ENCODE measurements around the gene EMP1.

Gene EMP1

GRCh38 chr12:13175499-13175898, 21.0 kb upstream of the EMP1 start:
- Histone ChIP-seq H3K27me3 (replicated peaks; ENCODE audit: control insufficient read depth, insufficient read depth, low read length) (peaks cover 2% of the 10 kb centered on the region; the same call in 1 of the 2 replicates), H3K36me3 (ENCODE audit: control insufficient read depth, insufficient read depth, low read length) (no peaks in the 10 kb centered on the region), H3K4me3 (replicated peaks; ENCODE audit: low read depth, low read length) (no peak overlapping the region)
- TF ChIP-seq CTCF (IDR thresholded peaks at IDR 0.05; ENCODE audit: insufficient read depth, low read length, poor library complexity, severe bottlenecking): no peak
- DNase-seq (ENCODE audit: extremely low read depth, insufficient read length): no peak

GRCh38 chr12:13176256-13176655, 20.3 kb upstream of the EMP1 start:
- no peak for DNase-seq (ENCODE audit: extremely low read depth, insufficient read length)
- no peaks in the 10 kb centered on the region for H3K36me3 ChIP-seq (ENCODE audit: control insufficient read depth, insufficient read depth, low read length)
- TF ChIP-seq CTCF (IDR thresholded peaks at IDR 0.05; ENCODE audit: insufficient read depth, low read length, poor library complexity, severe bottlenecking): no peak
- H3K4me3 ChIP-seq (replicated peaks; ENCODE audit: low read depth, low read length): no peak overlapping the region
- peaks cover 2% of the 10 kb centered on the region; the same call in 1 of the 2 replicates for H3K27me3 ChIP-seq (replicated peaks; ENCODE audit: control insufficient read depth, insufficient read depth, low read length)

GRCh38 chr12:13177373-13177772, 19.2 kb upstream of the EMP1 start:
- no peak overlapping the region for H3K4me3 ChIP-seq (replicated peaks; ENCODE audit: low read depth, low read length)
- no peak for TF ChIP-seq CTCF (IDR thresholded peaks at IDR 0.05; ENCODE audit: insufficient read depth, low read length, poor library complexity, severe bottlenecking)
- no peaks in the 10 kb centered on the region for H3K36me3 ChIP-seq (ENCODE audit: control insufficient read depth, insufficient read depth, low read length)
- no peak for DNase-seq (ENCODE audit: extremely low read depth, insufficient read length)
- peaks cover 2% of the 10 kb centered on the region; the same call in 1 of the 2 replicates for H3K27me3 ChIP-seq (replicated peaks; ENCODE audit: control insufficient read depth, insufficient read depth, low read length)

GRCh38 chr12:13177906-13178305, 18.6 kb upstream of the EMP1 start:
- DNase-seq (ENCODE audit: extremely low read depth, insufficient read length): no peak
- no peaks in the 10 kb centered on the region for H3K36me3 ChIP-seq (ENCODE audit: control insufficient read depth, insufficient read depth, low read length)
- peaks cover 2% of the 10 kb centered on the region; the same call in 1 of the 2 replicates for H3K27me3 ChIP-seq (replicated peaks; ENCODE audit: control insufficient read depth, insufficient read depth, low read length)
- no peak overlapping the region for H3K4me3 ChIP-seq (replicated peaks; ENCODE audit: low read depth, low read length)
- no peak for TF ChIP-seq CTCF (IDR thresholded peaks at IDR 0.05; ENCODE audit: insufficient read depth, low read length, poor library complexity, severe bottlenecking)

- no peak overlapping the region for H3K4me3 ChIP-seq (replicated peaks; ENCODE audit: low read depth, low read length)
- peaks cover 2% of the 10 kb centered on the region; the same call in 1 of the 2 replicates for H3K27me3 ChIP-seq (replicated peaks; ENCODE audit: control insufficient read depth, insufficient read depth, low read length)
- no peak for DNase-seq (ENCODE audit: extremely low read depth, insufficient read length)
- TF ChIP-seq CTCF (IDR thresholded peaks at IDR 0.05; ENCODE audit: insufficient read depth, low read length, poor library complexity, severe bottlenecking): no peak
- no peaks in the 10 kb centered on the region for H3K36me3 ChIP-seq (ENCODE audit: control insufficient read depth, insufficient read depth, low read length)
Measured at GRCh38 chr12:13178568-13179210, 17.8 kb upstream of the EMP1 start.
